Memory B cell (primary cell): Measurements from ENCODE around the gene RNFT2.

Experiments used
- ATAC-seq: fragments of 150-1000 bp; cut with Tn5 transposase; 2 replicates; pipeline ENCODE4 v1.10.0; 2021; ENCODE audit warnings: low read depth, mild to moderate bottlenecking, moderate library complexity
- DNase-seq, 2 donors: peaks; one replicate each; pipeline ENCODE4 v3.0.0; 2022; ENCODE audit warnings: low spot score in 2 of 2
- H3K27ac Mint-ChIP-seq: one replicate; pipeline ENCODE4 v1.8.0; 2022; ENCODE audit warnings: mild to moderate bottlenecking, moderate library complexity, mixed read lengths
- H3K27me3 Mint-ChIP-seq: one replicate; pipeline ENCODE4 v1.8.0; 2022; ENCODE audit warnings: mixed read lengths
- H3K36me3 Mint-ChIP-seq: one replicate; pipeline ENCODE4 v1.8.0; 2022; ENCODE audit warnings: mild to moderate bottlenecking, mixed read lengths
- H3K4me1 Mint-ChIP-seq: one replicate; pipeline ENCODE4 v1.8.0; 2022; ENCODE audit warnings: mixed read lengths
- H3K4me3 Mint-ChIP-seq: one replicate; pipeline ENCODE4 v1.8.0; 2022; ENCODE audit warnings: mild to moderate bottlenecking, moderate library complexity, mixed read lengths
- H3K9me3 Mint-ChIP-seq: one replicate; pipeline ENCODE4 v1.8.0; 2022; ENCODE audit warnings: mixed read lengths

Gene RNFT2

GRCh38 chr12:116835484-116835883 is 97.4 kb downstream of the RNFT2 start:
- no peak overlapping the region for H3K27ac Mint-ChIP-seq
- no peak for ATAC-seq

DNA sequence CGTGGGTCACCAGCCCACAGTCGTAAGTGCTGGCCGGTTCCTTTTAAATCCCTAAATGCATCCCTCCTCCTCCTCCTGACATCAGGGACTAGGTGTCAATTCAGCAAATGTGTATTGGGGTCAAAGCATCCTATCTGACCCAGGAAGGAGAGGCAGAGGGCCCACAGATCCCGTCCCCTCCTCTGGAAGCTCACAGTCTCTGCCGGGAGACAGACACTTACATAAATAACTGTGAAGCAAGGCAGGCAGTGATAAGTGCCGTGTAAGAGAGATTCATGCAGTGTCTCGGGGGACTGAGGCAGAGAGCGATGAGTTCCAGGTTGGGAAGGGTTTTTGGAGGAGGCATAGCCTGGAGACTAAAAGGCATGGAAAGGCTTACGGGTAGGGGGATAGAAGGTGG is 99.0 kb downstream of the RNFT2 start:
- Mint-ChIP-seq H3K4me3 (no peak overlapping the region), H3K36me3 (peaks cover 10% of the 10 kb centered on the region), H3K4me1 (peaks cover 12% of the 10 kb centered on the region), H3K27me3 (no peaks in the 10 kb centered on the region), H3K9me3 (peaks cover 2% of the 10 kb centered on the region), H3K27ac (no peak overlapping the region)
- DNase-seq (no peak), ATAC-seq (no peak)

More at GRCh38 chr12:116835484-116835883, 97.4 kb downstream of the RNFT2 start:
- DNase-seq = no peak
- peaks cover 12% of the 10 kb centered on the region for H3K4me1 Mint-ChIP-seq
- H3K9me3 Mint-ChIP-seq = peaks cover 2% of the 10 kb centered on the region
- H3K4me3 Mint-ChIP-seq = no peak overlapping the region
- peaks cover 10% of the 10 kb centered on the region for H3K36me3 Mint-ChIP-seq
- no peaks in the 10 kb centered on the region for H3K27me3 Mint-ChIP-seq

GRCh38 chr12:116838365-116838764 is 100.2 kb downstream of the RNFT2 start:
- ATAC-seq (peak; percentile 73), DNase-seq (no peak)
- peaks cover 2% of the 10 kb centered on the region for H3K9me3 Mint-ChIP-seq
- no peaks in the 10 kb centered on the region for H3K27me3 Mint-ChIP-seq
- no peak overlapping the region for H3K4me3 Mint-ChIP-seq
- peak overlapping the region; percentile 75 for H3K27ac Mint-ChIP-seq
- H3K36me3 Mint-ChIP-seq = peaks cover 11% of the 10 kb centered on the region
- H3K4me1 Mint-ChIP-seq = peaks cover 12% of the 10 kb centered on the region

DNA sequence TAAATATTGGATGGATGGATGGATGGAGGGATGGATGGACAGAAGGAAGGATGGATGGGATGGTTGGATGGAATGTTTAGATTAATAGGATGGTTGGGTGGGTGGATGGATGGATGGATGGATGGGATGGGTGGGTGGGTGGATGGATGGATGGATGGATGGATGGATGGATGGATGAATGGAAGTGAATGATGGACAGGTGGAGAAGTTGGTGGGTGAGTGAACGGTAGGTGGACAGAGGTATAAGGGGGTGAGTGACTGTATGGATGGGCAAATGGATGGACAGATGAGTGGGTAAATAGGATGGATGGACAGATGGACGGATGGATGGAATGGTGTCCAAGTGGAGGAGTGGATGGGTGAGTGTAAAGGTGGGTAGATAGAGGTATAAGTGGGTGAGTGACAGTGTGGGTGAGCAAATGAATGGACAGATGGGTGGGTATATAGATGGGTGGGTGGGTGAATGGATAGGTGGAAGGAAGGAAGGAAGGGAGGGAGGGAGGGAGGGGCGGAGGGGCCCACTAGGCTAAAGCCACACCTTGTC is 101.2 kb downstream of the RNFT2 start:
- Mint-ChIP-seq H3K4me3 (no peak overlapping the region), H3K36me3 (peaks cover 10% of the 10 kb centered on the region), H3K9me3 (peaks cover 2% of the 10 kb centered on the region), H3K4me1 (peaks cover 8% of the 10 kb centered on the region), H3K27me3 (no peaks in the 10 kb centered on the region), H3K27ac (peak overlapping the region; percentile 75)
- no peak for DNase-seq
- no peak for ATAC-seq

DNA sequence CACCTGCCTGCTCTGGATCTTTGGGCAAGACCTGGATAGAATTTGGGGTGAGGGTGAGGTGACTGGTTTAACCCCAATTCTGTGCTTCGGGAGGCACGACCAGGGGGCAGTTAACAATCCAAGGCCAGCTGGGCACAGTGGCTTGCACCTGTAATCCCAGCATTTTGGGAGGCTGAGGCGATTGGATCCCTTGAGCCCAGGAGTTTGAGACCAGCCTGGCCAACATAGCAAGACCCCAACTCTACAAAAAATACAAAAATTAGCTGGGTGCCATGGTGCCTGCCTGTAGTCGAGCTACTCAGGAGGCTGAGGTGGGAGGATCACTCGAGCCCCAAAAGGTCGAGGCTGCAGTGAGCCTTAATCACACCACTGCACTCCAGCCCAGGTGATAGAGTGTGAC is 105.0 kb downstream of the RNFT2 start:
- Mint-ChIP-seq H3K36me3 (peaks cover 4% of the 10 kb centered on the region), H3K4me1 (peaks cover 6% of the 10 kb centered on the region), H3K27me3 (no peaks in the 10 kb centered on the region), H3K27ac (no peak overlapping the region), H3K4me3 (no peak overlapping the region), H3K9me3 (no peaks in the 10 kb centered on the region)
- DNase-seq (no peak), ATAC-seq (no peak)

DNA sequence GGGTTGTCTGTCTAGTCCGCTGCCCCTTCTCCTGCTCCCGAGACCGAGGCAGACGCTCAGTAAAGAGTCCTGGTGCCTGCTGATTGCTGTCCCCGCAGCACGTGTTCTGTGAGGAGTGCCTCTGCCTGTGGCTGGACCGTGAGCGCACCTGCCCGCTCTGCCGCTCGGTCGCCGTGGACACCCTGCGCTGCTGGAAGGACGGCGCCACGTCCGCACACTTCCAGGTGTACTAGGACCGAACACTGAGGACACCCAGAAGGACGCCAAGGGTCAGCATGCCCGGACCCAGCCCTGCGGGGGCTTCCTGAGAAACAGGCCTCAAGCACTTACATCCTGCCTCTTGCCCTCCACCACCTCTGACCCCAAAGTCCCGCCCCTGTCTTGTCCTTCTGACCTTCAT is 111.1 kb downstream of the RNFT2 start:
- H3K4me3 Mint-ChIP-seq = no peak overlapping the region
- no peaks in the 10 kb centered on the region for H3K4me1 Mint-ChIP-seq
- H3K9me3 Mint-ChIP-seq = no peaks in the 10 kb centered on the region
- DNase-seq = no peak
- H3K36me3 Mint-ChIP-seq = peaks cover 11% of the 10 kb centered on the region
- no peak for ATAC-seq
- H3K27me3 Mint-ChIP-seq = no peaks in the 10 kb centered on the region
- no peak overlapping the region for H3K27ac Mint-ChIP-seq

GRCh38 chr12:116852303-116852702 is 114.2 kb downstream of the RNFT2 start:
- H3K4me1 Mint-ChIP-seq = peaks cover under 1% of the 10 kb centered on the region
- ATAC-seq (no peak), DNase-seq (no peak)
- no peak overlapping the region for H3K4me3 Mint-ChIP-seq
- H3K27me3 Mint-ChIP-seq = no peaks in the 10 kb centered on the region
- no peak overlapping the region for H3K27ac Mint-ChIP-seq
- peaks cover 11% of the 10 kb centered on the region for H3K36me3 Mint-ChIP-seq
- no peaks in the 10 kb centered on the region for H3K9me3 Mint-ChIP-seq

GRCh38 chr12:116853507-116853906 is 115.4 kb downstream of the RNFT2 start:
- DNase-seq (no peak), ATAC-seq (no peak)
- H3K4me1 Mint-ChIP-seq = peaks cover 10% of the 10 kb centered on the region
- peaks cover 5% of the 10 kb centered on the region for H3K36me3 Mint-ChIP-seq
- no peak overlapping the region for H3K4me3 Mint-ChIP-seq
- no peak overlapping the region for H3K27ac Mint-ChIP-seq
- no peaks in the 10 kb centered on the region for H3K27me3 Mint-ChIP-seq
- H3K9me3 Mint-ChIP-seq = no peaks in the 10 kb centered on the region

DNA sequence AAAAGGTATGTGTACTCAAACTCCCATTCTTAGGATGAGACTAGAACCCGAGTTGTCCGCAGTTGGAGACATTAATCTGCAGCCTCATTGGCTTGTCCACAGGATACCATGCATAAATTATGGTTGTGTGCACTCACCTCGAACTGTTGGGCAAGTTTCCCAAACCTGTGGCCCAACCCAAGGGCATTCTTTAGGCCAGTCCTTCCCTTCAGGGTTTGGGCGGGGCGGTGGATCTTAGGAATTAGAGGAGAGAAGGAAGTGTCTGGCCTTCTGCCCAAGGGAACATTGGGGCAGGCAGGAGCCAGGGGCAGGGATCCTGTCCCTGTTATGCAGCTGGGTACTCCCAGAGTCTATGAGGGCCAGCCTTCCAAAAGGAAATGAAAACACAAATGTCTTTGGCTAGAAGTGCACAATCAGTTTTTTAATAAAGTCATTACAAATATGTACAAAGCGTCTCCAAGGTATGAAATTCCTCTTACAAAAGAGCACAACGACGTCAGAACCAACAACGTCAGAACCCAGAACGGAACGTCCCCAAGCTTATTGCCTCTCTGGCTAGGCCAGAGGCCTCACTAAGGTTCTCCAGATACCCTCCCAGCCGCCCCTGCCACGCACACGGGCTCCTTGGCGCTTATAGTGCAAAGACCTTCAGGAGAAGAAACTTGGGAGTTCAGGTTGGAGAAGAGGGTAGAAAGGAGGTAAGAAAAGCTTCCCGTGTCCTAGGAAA is 117.8 kb downstream of the RNFT2 start:
- Mint-ChIP-seq H3K4me3 (no peak overlapping the region), H3K4me1 (peaks cover 24% of the 10 kb centered on the region), H3K27me3 (no peaks in the 10 kb centered on the region), H3K27ac (no peak overlapping the region), H3K36me3 (peaks cover 2% of the 10 kb centered on the region), H3K9me3 (no peaks in the 10 kb centered on the region)
- no peak for DNase-seq
- no peak for ATAC-seq

DNA sequence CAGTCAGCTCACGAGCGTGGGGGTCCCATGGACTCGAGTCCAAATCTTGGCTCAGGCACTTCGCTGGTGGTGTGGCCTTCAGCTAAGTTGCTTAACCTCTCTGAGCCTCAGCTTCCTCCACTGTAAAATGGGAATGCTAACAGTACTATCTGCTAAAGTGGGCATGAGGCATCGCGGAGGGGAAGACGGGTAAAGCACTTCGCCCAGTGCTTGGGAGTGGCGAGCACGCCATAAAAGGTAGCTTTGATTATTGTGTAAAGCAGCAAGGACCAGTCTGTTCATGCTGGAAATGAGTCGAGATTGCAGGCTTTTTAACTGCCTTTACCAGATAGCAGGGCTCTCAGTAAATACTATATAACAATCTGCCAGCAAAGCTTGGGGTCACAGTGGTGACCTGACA is 118.6 kb downstream of the RNFT2 start:
- DNase-seq (no peak), ATAC-seq (no peak)
- no peaks in the 10 kb centered on the region for H3K27me3 Mint-ChIP-seq
- peak overlapping the region; percentile 80 for H3K27ac Mint-ChIP-seq
- H3K36me3 Mint-ChIP-seq = peaks cover 2% of the 10 kb centered on the region
- H3K4me1 Mint-ChIP-seq = peaks cover 31% of the 10 kb centered on the region
- H3K4me3 Mint-ChIP-seq = no peak overlapping the region
- H3K9me3 Mint-ChIP-seq = no peaks in the 10 kb centered on the region

DNA sequence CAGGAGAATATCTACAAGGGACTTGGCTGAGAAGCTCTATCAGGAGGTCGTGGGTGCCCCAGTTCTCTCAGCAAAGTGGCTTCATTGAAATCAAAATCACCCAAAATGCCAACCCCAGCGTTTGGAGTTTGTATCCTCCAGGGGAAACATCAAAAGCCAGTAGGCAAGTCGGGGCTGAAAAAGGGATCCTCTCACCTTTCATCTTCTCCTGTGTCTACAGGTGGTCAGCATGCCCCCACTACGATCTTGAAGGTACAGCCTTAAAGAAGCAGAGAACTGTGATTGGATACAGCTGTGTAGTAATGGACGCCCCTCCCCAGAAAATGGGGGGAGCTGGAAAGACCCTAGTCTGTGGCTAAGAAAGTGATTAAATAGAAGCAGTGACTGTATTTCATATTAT is 121.0 kb downstream of the RNFT2 start:
- Mint-ChIP-seq H3K36me3 (no peaks in the 10 kb centered on the region), H3K4me1 (peaks cover 37% of the 10 kb centered on the region), H3K9me3 (no peaks in the 10 kb centered on the region), H3K27ac (peak overlapping the region; percentile 80), H3K4me3 (no peak overlapping the region), H3K27me3 (no peaks in the 10 kb centered on the region)
- ATAC-seq (no peak), DNase-seq (no peak)

DNA sequence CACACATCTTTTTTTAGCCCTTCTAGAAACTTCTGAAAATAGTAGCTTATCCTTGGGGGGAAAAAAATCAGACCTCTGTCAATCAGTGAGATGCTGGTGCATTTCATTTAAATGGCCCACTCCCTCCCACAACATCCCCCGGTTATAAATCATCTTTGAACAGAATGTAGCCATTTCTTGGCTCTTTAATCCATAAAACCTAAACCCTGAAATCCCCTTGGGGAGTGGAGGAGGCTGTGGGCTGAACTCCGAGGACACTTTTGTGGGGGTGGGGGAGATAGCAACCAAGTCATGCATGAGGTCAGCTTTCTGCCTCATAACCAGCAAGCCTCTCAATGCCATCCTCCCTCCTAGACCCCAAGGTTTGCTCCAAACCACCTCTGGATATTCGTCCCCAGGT is 122.1 kb downstream of the RNFT2 start:
- Mint-ChIP-seq H3K9me3 (no peaks in the 10 kb centered on the region), H3K4me3 (peak overlapping the region; percentile 14), H3K27me3 (no peaks in the 10 kb centered on the region), H3K27ac (peak overlapping the region; percentile 66), H3K36me3 (no peaks in the 10 kb centered on the region), H3K4me1 (peaks cover 37% of the 10 kb centered on the region)
- DNase-seq (no peak), ATAC-seq (no peak)

- ATAC-seq = peak; percentile 71
- peaks cover 37% of the 10 kb centered on the region for H3K4me1 Mint-ChIP-seq
- peak overlapping the region; percentile 66 for H3K27ac Mint-ChIP-seq
- no peaks in the 10 kb centered on the region for H3K36me3 Mint-ChIP-seq
- no peaks in the 10 kb centered on the region for H3K27me3 Mint-ChIP-seq
- H3K4me3 Mint-ChIP-seq = peak overlapping the region; percentile 41
- peak; percentile 39 to 62 for DNase-seq
- H3K9me3 Mint-ChIP-seq = no peaks in the 10 kb centered on the region
Observed at GRCh38 chr12:116861320-116861719, 123.2 kb downstream of the RNFT2 start.

- Mint-ChIP-seq H3K27ac (no peak overlapping the region), H3K9me3 (no peaks in the 10 kb centered on the region), H3K4me3 (no peak overlapping the region), H3K4me1 (peaks cover 37% of the 10 kb centered on the region), H3K36me3 (no peaks in the 10 kb centered on the region), H3K27me3 (no peaks in the 10 kb centered on the region)
- DNase-seq (no peak), ATAC-seq (no peak)
Observed at GRCh38 chr12:116862167-116862566, 124.1 kb downstream of the RNFT2 start.

DNA sequence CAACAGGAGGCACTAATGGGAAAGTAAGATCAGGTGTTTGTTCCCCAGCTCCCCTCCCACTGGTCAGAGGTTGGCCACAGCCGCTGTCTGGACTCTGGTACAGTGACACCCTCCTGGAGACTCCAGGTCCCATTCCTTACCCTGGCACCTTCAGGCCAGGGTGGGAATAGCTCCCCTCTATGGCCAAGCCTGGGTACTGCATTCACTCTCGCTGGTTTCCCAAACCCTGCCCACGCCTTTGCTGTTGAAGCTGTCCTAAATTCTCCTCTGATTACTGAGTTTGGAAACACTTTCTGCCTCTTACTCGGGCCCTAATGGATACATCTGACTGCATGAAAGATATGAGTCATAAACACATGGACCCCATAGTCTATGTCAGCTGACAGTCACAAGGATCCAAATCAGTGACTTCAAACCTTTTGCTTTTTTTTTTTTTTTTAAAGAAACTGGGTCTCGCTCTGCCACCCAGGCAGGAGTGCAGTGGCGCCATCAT is 125.2 kb downstream of the RNFT2 start:
- no peak for DNase-seq
- no peak for ATAC-seq
- peaks cover 31% of the 10 kb centered on the region for H3K4me1 Mint-ChIP-seq
- no peaks in the 10 kb centered on the region for H3K9me3 Mint-ChIP-seq
- H3K27ac Mint-ChIP-seq = peak overlapping the region; percentile 74
- no peaks in the 10 kb centered on the region for H3K36me3 Mint-ChIP-seq
- H3K27me3 Mint-ChIP-seq = no peaks in the 10 kb centered on the region
- no peak overlapping the region for H3K4me3 Mint-ChIP-seq
